HG03095 (cell line): ENCODE results near the gene SERPINA4.

ENCODE experiments used
- ATAC-seq: cut with Tn5 transposase; IDR thresholded peaks from one replicate; pipeline ENCODE4 v1.9.1; 2021; ENCODE audit warnings: moderate library complexity; ENCODE audit not compliant: unreplicated experiment

Gene SERPINA4

GRCh38 chr14:94560751-94561655, at the start of gene SERPINA4:
SERPINA4 (plus strand) TSS chr14:94561442; CDS start chr14:94563483, 2,041 bp downstream.
- ATAC-seq, result no peak

GRCh38 chr14:94514351-94514750, 46.9 kb upstream of the SERPINA4 start:
- ATAC-seq, result no peak

- no peak for ATAC-seq
These were observed 45.8 kb upstream of the SERPINA4 start for GRCh38 chr14:94515426-94515825.

GRCh38 chr14:94515856-94516255, 45.4 kb upstream of the SERPINA4 start:
- no peak for ATAC-seq

GRCh38 chr14:94517248-94517640, 44.0 kb upstream of the SERPINA4 start:
- no peak for ATAC-seq

GRCh38 chr14:94517641-94518257, 43.5 kb upstream of the SERPINA4 start:
- ATAC-seq, result no peak

GRCh38 chr14:94521375-94522114, 39.7 kb upstream of the SERPINA4 start:
- no peak for ATAC-seq

GRCh38 chr14:94522115-94522724, 39.0 kb upstream of the SERPINA4 start:
- no peak for ATAC-seq

GRCh38 chr14:94523265-94523664, 38.0 kb upstream of the SERPINA4 start:
- no peak for ATAC-seq

- no peak for ATAC-seq
These were observed 37.1 kb upstream of the SERPINA4 start for GRCh38 chr14:94524093-94524492.

- ATAC-seq, result no peak
These were observed 30.1 kb upstream of the SERPINA4 start for GRCh38 chr14:94531187-94531586.

GRCh38 chr14:94532447-94532846, 28.8 kb upstream of the SERPINA4 start:
- ATAC-seq, result no peak

- no peak for ATAC-seq
These were observed 25.7 kb upstream of the SERPINA4 start for GRCh38 chr14:94535506-94535905.

GRCh38 chr14:94536836-94537235, 24.4 kb upstream of the SERPINA4 start:
- ATAC-seq, result no peak

- no peak for ATAC-seq
These were observed 23.0 kb upstream of the SERPINA4 start for GRCh38 chr14:94538070-94538740.

GRCh38 chr14:94539181-94539580, 22.1 kb upstream of the SERPINA4 start:
- ATAC-seq, result no peak

- ATAC-seq, result no peak
These were observed 21.0 kb upstream of the SERPINA4 start for GRCh38 chr14:94540031-94540794.

GRCh38 chr14:94541234-94541975, 19.8 kb upstream of the SERPINA4 start:
- no peak for ATAC-seq
